Parathyroid adenoma (tissue), 2 donors: Measurements from ENCODE around the gene ICAM4.

Experiments used
- H2AFZ ChIP-seq: fragments of 300-600 bp; sonication (generic); one replicate; pipeline ENCODE4 v1.7.0; 2017; ENCODE audit warnings: antibody characterized with exemption, mild to moderate bottlenecking
- H3K27ac ChIP-seq: fragments of 300-600 bp; sonication (generic); one replicate; pipeline ENCODE4 v1.7.0; 2017
- H3K27me3 ChIP-seq: fragments of 300-600 bp; sonication (generic); one replicate; pipeline ENCODE4 v1.7.0; 2017; ENCODE audit warnings: low read length; ENCODE audit not compliant: control insufficient read depth, insufficient read depth
- H3K36me3 ChIP-seq: fragments of 300-600 bp; sonication (generic); one replicate; pipeline ENCODE4 v1.7.0; 2017; ENCODE audit warnings: low read length; ENCODE audit not compliant: control insufficient read depth, insufficient read depth
- H3K4me1 ChIP-seq: fragments of 300-600 bp; sonication (generic); one replicate; pipeline ENCODE4 v1.7.0; 2017; ENCODE audit warnings: control low read depth
- H3K4me2 ChIP-seq: fragments of 300-600 bp; sonication (generic); one replicate; pipeline ENCODE4 v1.7.0; 2017; ENCODE audit warnings: low read length
- H3K4me3 ChIP-seq: fragments of 300-600 bp; sonication (generic); one replicate; pipeline ENCODE4 v1.7.0; 2017; ENCODE audit warnings: low read depth, low read length
- H3K79me2 ChIP-seq: fragments of 300-600 bp; sonication (generic); one replicate; pipeline ENCODE4 v1.7.0; 2017; ENCODE audit warnings: control low read depth
- H3K9ac ChIP-seq: fragments of 300-600 bp; sonication (generic); one replicate; pipeline ENCODE4 v1.7.0; 2017; ENCODE audit warnings: mild to moderate bottlenecking
- H3K9me3 ChIP-seq: fragments of 300-600 bp; sonication (generic); one replicate; pipeline ENCODE4 v1.7.0; 2017; ENCODE audit warnings: low read length; ENCODE audit not compliant: control insufficient read depth
- TF ChIP-seq, protein P1 (sequence below): fragments of 300-600 bp; sonication (generic); IDR thresholded peaks from one replicate; pipeline ENCODE4 v1.7.0; 2017; ENCODE audit warnings: antibody characterized with exemption, mild to moderate bottlenecking
- donor health status: primary hyperparathyroidism.

Gene ICAM4

DNA sequence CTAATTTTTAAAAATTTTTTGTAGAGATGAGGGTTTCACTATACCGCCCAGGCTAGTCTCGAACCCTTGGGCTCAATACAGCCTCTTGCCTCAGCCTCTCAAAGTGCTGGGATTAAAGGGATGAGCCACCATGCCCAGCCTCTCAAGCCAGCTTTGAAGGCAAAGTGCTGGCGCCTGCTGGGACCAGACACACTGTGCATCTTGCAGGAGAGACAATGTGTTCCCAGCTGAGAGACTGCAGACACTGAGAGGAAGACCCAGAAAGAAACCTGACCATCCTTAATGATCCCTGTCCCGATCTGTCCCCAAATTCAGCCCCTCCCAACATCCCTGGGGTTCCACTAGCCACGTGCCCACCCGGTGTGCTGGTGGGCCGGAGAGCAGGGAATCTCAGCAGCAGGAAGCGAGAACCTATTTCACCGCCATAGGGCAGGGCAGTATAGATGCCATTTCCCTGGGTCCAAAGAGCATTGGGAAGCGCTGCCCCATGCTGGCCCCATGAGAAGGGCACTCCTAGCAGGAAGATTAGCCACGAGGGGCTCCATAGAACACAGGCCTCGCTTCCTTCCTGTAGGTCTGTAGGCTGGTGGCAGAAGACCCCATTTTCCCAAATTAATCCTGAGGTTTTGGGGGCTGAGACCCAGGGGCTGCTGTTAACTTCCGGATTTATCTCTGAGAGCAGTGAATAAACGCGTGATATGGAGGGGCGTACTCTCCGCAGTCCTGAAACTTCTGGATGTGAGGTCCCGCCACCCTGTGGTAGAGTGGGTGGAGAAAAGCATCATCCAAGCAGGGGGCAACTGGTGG lies 45.6 kb downstream of the ICAM4 start:
- Histone ChIP-seq H3K4me3 (peak overlapping the region; percentile 98), H3K9ac (no peak overlapping the region), H3K4me1 (peaks cover 11% of the 10 kb centered on the region), H3K9me3 (no peaks in the 10 kb centered on the region), H3K27me3 (no peaks in the 10 kb centered on the region), H3K79me2 (peaks cover 6% of the 10 kb centered on the region), H3K36me3 (no peaks in the 10 kb centered on the region), H3K27ac (peak overlapping the region; percentile 80), H3K4me2 (peak overlapping the region; percentile 86), H2AFZ (peak overlapping the region; percentile 91)
- TF ChIP-seq, protein P1, sequence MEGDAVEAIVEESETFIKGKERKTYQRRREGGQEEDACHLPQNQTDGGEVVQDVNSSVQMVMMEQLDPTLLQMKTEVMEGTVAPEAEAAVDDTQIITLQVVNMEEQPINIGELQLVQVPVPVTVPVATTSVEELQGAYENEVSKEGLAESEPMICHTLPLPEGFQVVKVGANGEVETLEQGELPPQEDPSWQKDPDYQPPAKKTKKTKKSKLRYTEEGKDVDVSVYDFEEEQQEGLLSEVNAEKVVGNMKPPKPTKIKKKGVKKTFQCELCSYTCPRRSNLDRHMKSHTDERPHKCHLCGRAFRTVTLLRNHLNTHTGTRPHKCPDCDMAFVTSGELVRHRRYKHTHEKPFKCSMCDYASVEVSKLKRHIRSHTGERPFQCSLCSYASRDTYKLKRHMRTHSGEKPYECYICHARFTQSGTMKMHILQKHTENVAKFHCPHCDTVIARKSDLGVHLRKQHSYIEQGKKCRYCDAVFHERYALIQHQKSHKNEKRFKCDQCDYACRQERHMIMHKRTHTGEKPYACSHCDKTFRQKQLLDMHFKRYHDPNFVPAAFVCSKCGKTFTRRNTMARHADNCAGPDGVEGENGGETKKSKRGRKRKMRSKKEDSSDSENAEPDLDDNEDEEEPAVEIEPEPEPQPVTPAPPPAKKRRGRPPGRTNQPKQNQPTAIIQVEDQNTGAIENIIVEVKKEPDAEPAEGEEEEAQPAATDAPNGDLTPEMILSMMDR = no peak

DNA sequence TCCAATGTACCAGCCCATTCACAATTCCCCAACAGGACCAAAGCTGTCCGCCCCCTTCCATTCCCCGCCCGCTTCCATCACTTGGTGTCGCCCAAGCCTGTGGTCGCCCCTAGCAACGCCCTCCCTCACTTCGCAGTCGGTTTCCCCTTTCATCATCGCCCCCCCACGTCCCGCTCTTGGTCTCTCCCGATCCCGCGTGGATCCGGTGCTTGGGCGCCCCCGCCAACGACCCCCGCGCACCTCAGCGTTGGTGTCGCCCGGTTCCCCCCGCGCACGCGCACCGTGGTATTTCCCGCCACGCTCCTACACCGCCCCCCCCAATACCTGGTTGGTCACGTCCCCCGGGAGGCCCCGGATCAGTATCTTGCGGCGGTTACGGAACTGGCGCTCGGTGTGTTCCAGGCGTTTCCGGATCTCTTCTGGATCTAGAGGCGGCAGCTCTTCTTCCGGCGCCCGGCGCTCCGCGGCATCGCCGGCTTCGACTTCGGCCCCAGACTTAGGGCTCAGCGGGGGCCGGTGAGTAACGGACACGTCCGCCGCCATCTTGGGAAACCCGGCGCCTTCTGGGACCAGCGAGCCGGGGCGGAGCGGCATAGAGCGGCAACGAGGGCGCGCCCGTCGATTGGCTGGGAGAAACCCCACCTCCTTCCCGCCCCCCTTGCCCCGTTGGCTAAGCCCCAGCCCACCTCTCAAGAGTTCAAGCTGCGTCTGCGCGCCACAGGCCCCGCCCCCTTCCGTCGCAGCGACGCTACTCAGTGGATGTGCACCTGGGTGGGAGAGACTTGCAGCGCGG lies 46.4 kb downstream of the ICAM4 start, which contains the start of gene RAVER1:
Gene RAVER1 (minus strand): TSS at position 565 of the 793 bp plus-strand sequence. CDS start 22 bp downstream, at position 543.
- TF ChIP-seq, protein P1 = no peak
- peak within 1 kb of the TSS; percentile 80 for H3K27ac ChIP-seq
- no peaks in the 10 kb centered on the region for H3K9me3 ChIP-seq
- peak within 1 kb of the TSS; percentile 98 for H3K4me3 ChIP-seq
- H3K4me2 ChIP-seq = peak within 1 kb of the TSS; percentile 88
- H3K36me3 ChIP-seq = no peaks in the 10 kb centered on the region
- peaks cover 11% of the 10 kb centered on the region for H3K4me1 ChIP-seq
- peak within 1 kb of the TSS; percentile 69 for H3K9ac ChIP-seq
- H3K27me3 ChIP-seq = no peaks in the 10 kb centered on the region
- H2AFZ ChIP-seq = peak within 1 kb of the TSS; percentile 91
- H3K79me2 ChIP-seq = peaks cover 4% of the 10 kb centered on the region

DNA sequence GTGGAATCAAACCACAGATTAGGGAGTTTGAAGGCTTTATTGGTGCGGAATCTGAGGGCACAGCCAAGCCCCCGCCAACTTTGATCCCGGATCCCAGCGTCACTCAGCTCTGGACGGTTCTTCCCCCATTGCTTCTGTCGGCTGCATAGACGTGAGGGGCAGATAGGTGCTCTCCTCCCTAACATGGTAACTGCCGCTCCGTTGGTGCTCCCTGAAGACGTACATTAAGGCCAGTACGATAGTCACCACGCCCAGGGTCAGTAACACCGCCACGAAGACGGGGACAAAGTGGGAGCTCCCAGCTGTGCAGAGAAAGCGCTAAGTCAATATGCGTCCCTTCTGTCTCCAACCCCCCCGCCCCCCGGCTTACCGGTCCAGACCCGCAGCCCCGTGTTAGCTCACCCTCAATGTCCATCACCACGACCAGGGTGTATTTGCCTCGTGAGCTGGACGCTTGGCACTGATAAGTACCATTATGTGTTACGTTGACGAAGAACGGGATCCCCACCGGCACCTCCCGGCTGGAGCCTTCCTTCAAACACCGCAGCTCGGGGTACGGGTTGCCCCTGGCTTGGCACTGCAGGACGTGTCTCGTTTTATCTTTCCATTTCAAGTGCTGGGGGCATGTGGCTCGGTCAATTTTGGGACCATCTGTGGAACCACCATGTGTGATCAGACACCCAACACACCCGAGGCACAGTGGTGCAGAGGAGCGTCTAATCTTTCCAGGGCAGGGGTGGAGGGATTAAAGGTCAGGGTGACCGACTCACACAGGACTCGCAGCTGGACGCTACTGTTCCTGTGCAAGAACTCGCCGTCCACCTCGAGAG lies 47.2 kb downstream of the ICAM4 start:
- Histone ChIP-seq H3K4me3 (peak overlapping the region; percentile 98), H3K27ac (peak overlapping the region; percentile 80), H2AFZ (peak overlapping the region; percentile 91), H3K9me3 (no peaks in the 10 kb centered on the region), H3K27me3 (no peaks in the 10 kb centered on the region), H3K79me2 (peaks cover 4% of the 10 kb centered on the region), H3K4me1 (peaks cover 11% of the 10 kb centered on the region), H3K4me2 (peak overlapping the region; percentile 88), H3K36me3 (no peaks in the 10 kb centered on the region), H3K9ac (no peak overlapping the region)
- TF ChIP-seq, protein P1 = no peak

DNA sequence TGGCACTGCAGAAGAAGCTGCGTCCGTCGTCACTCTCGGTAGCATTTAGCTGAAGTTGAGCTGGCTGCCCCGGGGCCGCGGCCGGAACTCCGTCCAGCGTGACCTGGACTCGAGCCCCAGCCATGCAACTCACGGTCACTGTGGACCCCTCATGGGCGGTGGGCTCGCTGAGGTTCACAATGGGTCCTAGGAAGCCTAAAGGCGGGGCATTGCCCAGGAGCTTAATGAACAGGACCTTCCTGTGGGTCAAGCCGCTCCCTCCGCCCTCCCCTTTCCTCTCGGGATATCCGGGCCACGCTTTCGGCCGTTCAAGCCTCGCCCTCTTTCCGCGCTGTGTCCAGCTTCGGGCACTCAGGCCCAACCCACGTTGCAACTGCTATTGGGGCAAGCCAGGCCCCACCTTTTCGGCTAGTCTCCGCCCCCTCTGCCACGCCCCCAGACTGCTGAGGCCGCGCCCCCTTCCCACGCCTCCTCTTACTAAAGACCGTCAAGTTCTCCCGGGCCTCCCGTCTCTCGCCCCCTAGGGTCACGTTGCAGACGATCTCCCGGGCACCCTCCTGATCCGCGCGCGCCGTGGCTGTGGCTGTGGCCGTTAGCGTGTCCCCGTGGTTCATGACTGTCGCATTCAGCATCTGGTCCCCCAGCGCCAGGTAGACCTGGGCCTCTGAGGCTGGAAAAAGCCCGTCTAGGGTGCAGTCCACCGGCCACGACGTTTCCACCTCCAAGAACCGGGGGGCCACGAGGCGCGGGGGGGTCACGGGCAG lies 48.0 kb downstream of the ICAM4 start:
- no peaks in the 10 kb centered on the region for H3K27me3 ChIP-seq
- peak overlapping the region; percentile 88 for H3K4me2 ChIP-seq
- peaks cover 4% of the 10 kb centered on the region for H3K79me2 ChIP-seq
- peak overlapping the region; percentile 91 for H2AFZ ChIP-seq
- peak overlapping the region; percentile 51 for H3K27ac ChIP-seq
- H3K9ac ChIP-seq = no peak overlapping the region
- peak overlapping the region; percentile 98 for H3K4me3 ChIP-seq
- H3K4me1 ChIP-seq = peaks cover 11% of the 10 kb centered on the region
- no peaks in the 10 kb centered on the region for H3K9me3 ChIP-seq
- H3K36me3 ChIP-seq = no peaks in the 10 kb centered on the region
- TF ChIP-seq, protein P1 = no peak
